B cell (primary cell): Measurements from ENCODE around the gene PCGF5.

ENCODE experiments used
- CTCF ChIP-seq: fragments of 200-600 bp; IDR thresholded peaks from one replicate; pipeline ENCODE4 v1.8.0; 2022; ENCODE audit warnings: antibody characterized with exemption, mild to moderate bottlenecking
- EZH2 ChIP-seq: IDR thresholded peaks from 2 replicates; pipeline ENCODE4 v1.6.1; 2012; ENCODE audit warnings: borderline replicate concordance, low read depth, mild to moderate bottlenecking, moderate library complexity, low read length; ENCODE audit not compliant: insufficient read depth, poor library complexity, severe bottlenecking

- peak; percentile 97 for TF ChIP-seq CTCF
- no peak for TF ChIP-seq EZH2
Measured at GRCh38 chr10:91251430-91252056, 31.1 kb downstream of the PCGF5 start.
